A673 (cell line): ENCODE data around the gene NAIF1.

Source experiments
- CTCF ChIP-seq: fragments of 300-800, 200-600 bp; sonication (generic); conservative IDR thresholded peaks from 2 replicates; pipeline ENCODE4 v1.5.1; 2017; ENCODE audit warnings: low read depth, mild to moderate bottlenecking, antibody characterized with exemption, low read length, moderate library complexity, mixed read lengths
- EZH2 ChIP-seq: fragments of 200-600 bp; sonication (generic); IDR thresholded peaks from 2 replicates; pipeline ENCODE4 v1.6.1; 2017; ENCODE audit warnings: borderline replicate concordance, low read depth, mild to moderate bottlenecking, mixed read lengths, antibody characterized with exemption, low read length; ENCODE audit not compliant: poor library complexity, severe bottlenecking

GRCh38 chr9:128042043-128042442 is 25.1 kb downstream of the NAIF1 start:
- TF ChIP-seq EZH2 = no peak
- TF ChIP-seq CTCF = no peak
